ENCODE results near the gene B4GALNT2.

- TF ChIP-seq CTCF (IDR thresholded peaks at IDR 0.05) = no peak
- no peak for TF ChIP-seq POLR2A (IDR thresholded peaks at IDR 0.05)
These were observed 68.0 kb downstream of the B4GALNT2 start for GRCh38 chr17:49200423-49201083.

Measured in right lobe of liver (tissue), 4 donors.